ENCODE results near the gene TRIM25.

- no peak for TF ChIP-seq RFX5 (IDR thresholded peaks at IDR 0.05; ENCODE audit: low read length)
- no peak for TF ChIP-seq CTCF (IDR thresholded peaks at IDR 0.05)
Observed at GRCh38 chr17:56929362-56929969, 15.6 kb upstream of the TRIM25 start.
